ENCODE results near the gene CD83. TPM values are rescaled to one million over a fixed set of nuclear protein-coding genes. Genes with fewer than 3 reads are reported as not detected.
A peak's percentile ranks its signal among the peaks of the same experiment; 100 is the strongest.

Gene CD83
- total RNA-seq (2014; rRNA removed) = 13.0 and 15.2 TPM in 2 replicates
- percentile 51 among the genes with signal in this experiment for Bru-seq, nascent RNA
- BruChase-seq, experiment 1, labeled RNA remaining after a 6-hour chase = percentile 61 among the genes with signal in this experiment
- BruChase-seq, experiment 2, labeled RNA remaining after a 2-hour chase = percentile 56 among the genes with signal in this experiment
- long read RNA-seq, transcript CD83-201 (5 exons, 2,471 nt) = major isoform, 15 of 22 reads
- long read RNA-seq, partial matches to known transcripts = 3 of 22 reads
- long read RNA-seq, other reads (novel, unspliced or antisense) = 3 of 22 reads

- DNase-seq (peak; percentile 72), ATAC-seq (peak; percentile 80)
- Histone ChIP-seq H3K4me2 (ENCODE audit: low read length) (peak within 1 kb of the TSS; percentile 99), H3K79me2 (ENCODE audit: low read length) (0 out of 2 replicates have a peak, but pooled peaks cover 12% of the 10 kb centered on the region), H3K9me3 (ENCODE audit: low read length) (no peaks in the 10 kb centered on the region), H3K27me3 (ENCODE audit: low read length) (no peaks in the 10 kb centered on the region), H3F3A (ENCODE audit: low read length, unreplicated experiment) (no peaks in the 10 kb centered on the region), H2AFZ (ENCODE audit: low read length) (peak within 1 kb of the TSS; percentile 98), H3K27ac (ENCODE audit: low read length) (no peak within 1 kb of the TSS), H3K4me3 (ENCODE audit: low read length) (peak within 1 kb of the TSS; percentile 89), H3K36me3 (ENCODE audit: low read depth, low read length) (no peaks in the 10 kb centered on the region), H3K9me2 (replicated peaks; ENCODE audit: low read length) (no peaks in the 10 kb centered on the region), H3K9ac (ENCODE audit: low read length) (peak within 1 kb of the TSS; percentile 71), H4K20me1 (ENCODE audit: low read length) (no peaks in the 10 kb centered on the region), H3K4me1 (ENCODE audit: insufficient read depth, low read length) (peaks cover 8% of the 10 kb centered on the region; the same call in 1 of the 2 replicates)
- TF ChIP-seq EZH2phosphoT487 (IDR thresholded peaks at IDR 0.05; ENCODE audit: borderline replicate concordance, low read length) (no peak), CTCF (conservative IDR thresholded peaks at IDR 0.05; ENCODE audit: low read depth, low read length) (peak; percentile 52)
- CTCF ChIA-PET = no interaction called here
- intact Hi-C loops (cut with micrococcal nuclease) = loop anchor here (1.0 to 2.0 kb wide), 3 partner anchors 43 to 209 kb away; no protein-coding TSS in a partner anchor
- TSS peak; percentile 49 for BruUV-seq (replicated peaks)
- POLR2A ChIA-PET (ENCODE audit: unreplicated experiment) = interaction anchor here (0.6 kb wide), 2 partner anchors 38 to 46 kb away, joined by 3 to 5 read pairs; no protein-coding TSS in a partner anchor
Observed at GRCh38 chr6:14117158-14118090, at the start of gene CD83. Gene CD83 (plus strand): TSS chr6:14117772. CDS start chr6:14117812, 40 bp downstream.

GRCh38 chr6:14068133-14068532, 49.4 kb upstream of the CD83 start:
- intact Hi-C loops (cut with micrococcal nuclease) = loop anchor here (1.0 to 10.0 kb wide), 4 partner anchors 49 to 343 kb away; partner anchors contain the start of genes CD83 and MCUR1
- no peaks in the 10 kb centered on the region for H3K79me2 ChIP-seq (ENCODE audit: low read length)
- no peak overlapping the region for H3K4me3 ChIP-seq (ENCODE audit: low read length)
- H3K9me3 ChIP-seq (ENCODE audit: low read length) = no peaks in the 10 kb centered on the region
- H4K20me1 ChIP-seq (ENCODE audit: low read length) = no peaks in the 10 kb centered on the region
- no peaks in the 10 kb centered on the region for H3K36me3 ChIP-seq (ENCODE audit: low read depth, low read length)
- no TSS peak for BruUV-seq (replicated peaks)
- peaks cover 24% of the 10 kb centered on the region for H3K4me1 ChIP-seq (ENCODE audit: insufficient read depth, low read length)
- ATAC-seq = peak; percentile 88
- no peaks in the 10 kb centered on the region for H3K27me3 ChIP-seq (ENCODE audit: low read length)
- H2AFZ ChIP-seq (ENCODE audit: low read length) = no peak overlapping the region
- no peaks in the 10 kb centered on the region for H3F3A ChIP-seq (ENCODE audit: low read length, unreplicated experiment)
- POLR2A ChIA-PET (ENCODE audit: unreplicated experiment) = interaction anchor here (0.5 to 0.7 kb wide), 3 partner anchors 133 to 344 kb away, joined by 3 to 10 read pairs (median 4); partner anchors contain the start of gene RNF182
- no peaks in the 10 kb centered on the region for H3K9me2 ChIP-seq (replicated peaks; ENCODE audit: low read length)
- CTCF ChIA-PET = interaction anchor here (0.6 to 0.9 kb wide), 3 partner anchors 12 to 273 kb away, joined by 3 to 4 read pairs (median 3); no protein-coding TSS in a partner anchor
- peak; percentile 96 for DNase-seq
- peak overlapping the region; percentile 58 for H3K27ac ChIP-seq (ENCODE audit: low read length)
- TF ChIP-seq CTCF (conservative IDR thresholded peaks at IDR 0.05; ENCODE audit: low read depth, low read length) (no peak), EZH2phosphoT487 (IDR thresholded peaks at IDR 0.05; ENCODE audit: borderline replicate concordance, low read length) (no peak), EZH2 (IDR thresholded peaks at IDR 0.05; ENCODE audit: low read length, unreplicated experiment) (no peak)
- H3K4me2 ChIP-seq (ENCODE audit: low read length) = peak overlapping the region; percentile 55
- no peak overlapping the region for H3K9ac ChIP-seq (ENCODE audit: low read length)
